HFFc6 (cell line): ENCODE results near the gene NPEPL1. TPM values are rescaled to one million over a fixed set of nuclear protein-coding genes. Genes with fewer than 3 reads are reported as not detected.

Source experiments
- DNase-seq: peaks from one replicate; pipeline ENCODE4 v3.0.0-alpha.2; 2018
- H3K27ac Mint-ChIP-seq: 2 replicates; pipeline ENCODE4 v1.8.0; 2020; ENCODE audit warnings: mild to moderate bottlenecking, mixed read lengths
- H3K27me3 Mint-ChIP-seq: 2 replicates; pipeline ENCODE4 v1.8.0; 2021; ENCODE audit warnings: mild to moderate bottlenecking, moderate library complexity, mixed read lengths; ENCODE audit not compliant: insufficient read depth
- H3K36me3 Mint-ChIP-seq: 2 replicates; pipeline ENCODE4 v1.8.0; 2021; ENCODE audit warnings: low read depth, mixed read lengths
- H3K4me1 Mint-ChIP-seq: 2 replicates; pipeline ENCODE4 v1.8.0; 2020; ENCODE audit warnings: low read depth, mixed read lengths
- H3K4me3 Mint-ChIP-seq: 2 replicates; pipeline ENCODE4 v1.8.0; 2020; ENCODE audit warnings: mild to moderate bottlenecking, moderate library complexity, mixed read lengths
- H3K9me3 Mint-ChIP-seq: 2 replicates; pipeline ENCODE4 v1.8.0; 2020; ENCODE audit warnings: mild to moderate bottlenecking, mixed read lengths
- CTCF ChIP-seq: fragments of 200-600 bp; sonication (generic); IDR thresholded peaks from 2 replicates; pipeline ENCODE4 v1.5.0; 2021; ENCODE audit warnings: antibody characterized with exemption, mild to moderate bottlenecking
- total RNA-seq, 6 experiments: library from RNA; stranded (reverse); fragmentation: NEBNext Ultra II Directional; extraction: Animal tissue kit (Norgen Biotek cat#: 25700); gene quantifications; 2 replicates in 1 of 6; 3 replicates in 5 of 6; pipeline ENCODE4 v1.2.3, GENCODE V29; 2021

Gene NPEPL1
- total RNA-seq, 6 experiments from 2014 or later, result 12.0 to 17.8 (median 12.6) TPM

- peaks cover 24% of the 10 kb centered on the region for H3K36me3 Mint-ChIP-seq
- no peaks in the 10 kb centered on the region; the same call in 1 of the 2 replicates for H3K27me3 Mint-ChIP-seq
- peaks cover 50% of the 10 kb centered on the region for H3K4me1 Mint-ChIP-seq
- DNase-seq, result peak; percentile 86
- peak; percentile 80 for TF ChIP-seq CTCF
- peak within 1 kb of the TSS; percentile 99 for H3K4me3 Mint-ChIP-seq
- H3K9me3 Mint-ChIP-seq, result no peaks in the 10 kb centered on the region
- H3K27ac Mint-ChIP-seq, result peak within 1 kb of the TSS; percentile 98
Observed at GRCh38 chr20:58650776-58651558, 41.6 kb upstream of the NPEPL1 start, which contains the start of gene STX16. Gene STX16 (plus strand): TSS chr20:58651283. CDS start chr20:58652007, 724 bp downstream.

- H3K27ac Mint-ChIP-seq, result peak overlapping the region; percentile 98
- H3K4me1 Mint-ChIP-seq, result peaks cover 52% of the 10 kb centered on the region
- H3K36me3 Mint-ChIP-seq, result peaks cover 24% of the 10 kb centered on the region
- no peak for TF ChIP-seq CTCF
- peak overlapping the region; percentile 99 for H3K4me3 Mint-ChIP-seq
- no peaks in the 10 kb centered on the region for H3K9me3 Mint-ChIP-seq
- DNase-seq, result no peak
- no peaks in the 10 kb centered on the region; the same call in 1 of the 2 replicates for H3K27me3 Mint-ChIP-seq
Observed at GRCh38 chr20:58651559-58651945, 41.0 kb upstream of the NPEPL1 start.

- H3K4me1 Mint-ChIP-seq, result peaks cover 52% of the 10 kb centered on the region
Observed at GRCh38 chr20:58651946-58652605, 40.5 kb upstream of the NPEPL1 start.

GRCh38 chr20:58652606-58653294, 39.9 kb upstream of the NPEPL1 start:
- Mint-ChIP-seq H3K4me1 (peaks cover 52% of the 10 kb centered on the region), H3K4me3 (peak overlapping the region; percentile 99), H3K36me3 (peaks cover 24% of the 10 kb centered on the region), H3K9me3 (no peaks in the 10 kb centered on the region), H3K27me3 (no peaks in the 10 kb centered on the region; the same call in 1 of the 2 replicates), H3K27ac (peak overlapping the region; percentile 98)
- DNase-seq, result no peak
- no peak for TF ChIP-seq CTCF

More at GRCh38 chr20:58651946-58652605, 40.5 kb upstream of the NPEPL1 start:
- no peak for TF ChIP-seq CTCF
- H3K9me3 Mint-ChIP-seq, result no peaks in the 10 kb centered on the region
- peak overlapping the region; percentile 99 for H3K4me3 Mint-ChIP-seq
- peak overlapping the region; percentile 98 for H3K27ac Mint-ChIP-seq
- peak; percentile 53 for DNase-seq
- peaks cover 24% of the 10 kb centered on the region for H3K36me3 Mint-ChIP-seq
- H3K27me3 Mint-ChIP-seq, result no peaks in the 10 kb centered on the region; the same call in 1 of the 2 replicates

- Mint-ChIP-seq H3K4me3 (no peak overlapping the region), H3K36me3 (peaks cover 24% of the 10 kb centered on the region), H3K4me1 (peaks cover 56% of the 10 kb centered on the region), H3K27me3 (no peaks in the 10 kb centered on the region; the same call in 1 of the 2 replicates), H3K27ac (no peak overlapping the region), H3K9me3 (no peaks in the 10 kb centered on the region)
- DNase-seq, result no peak
- no peak for TF ChIP-seq CTCF
Observed at GRCh38 chr20:58654337-58654736, 38.3 kb upstream of the NPEPL1 start.
